Neural crest cell (in vitro differentiated cells): Measurements from ENCODE around the gene SLC39A11. TPM values are rescaled to one million over a fixed set of nuclear protein-coding genes. Genes with fewer than 3 reads are reported as not detected.
A peak's percentile ranks its signal among the peaks of the same experiment; 100 is the strongest.

Source experiments
- DNase-seq: peaks from one replicate; pipeline ENCODE4 v3.0.0; 2021; ENCODE audit warnings: low read depth, mixed read lengths, low spot score
- H3K27ac Mint-ChIP-seq: one replicate; pipeline ENCODE4 v1.8.0; 2021; ENCODE audit warnings: mild to moderate bottlenecking, mixed read lengths; ENCODE audit not compliant: unreplicated experiment
- H3K27me3 Mint-ChIP-seq: 2 replicates; pipeline ENCODE4 v1.8.0; 2021; ENCODE audit warnings: low read depth, mild to moderate bottlenecking, mixed read lengths
- H3K36me3 Mint-ChIP-seq: 2 replicates; pipeline ENCODE4 v1.8.0; 2021; ENCODE audit warnings: low read depth, mild to moderate bottlenecking, mixed read lengths
- H3K4me1 Mint-ChIP-seq: 2 replicates; pipeline ENCODE4 v1.8.0; 2021; ENCODE audit warnings: mixed read lengths
- H3K4me3 Mint-ChIP-seq: one replicate; pipeline ENCODE4 v1.8.0; 2021; ENCODE audit warnings: mild to moderate bottlenecking, mixed read lengths
- H3K9me3 Mint-ChIP-seq: 2 replicates; pipeline ENCODE4 v1.8.0; 2021; ENCODE audit warnings: mixed read lengths
- total RNA-seq: library from RNA; stranded (reverse); gene quantifications from 2 replicates; pipeline ENCODE4 v1.2.1, GENCODE V29; 2021
- TF ChIP-seq, protein P1 (sequence below): fragments of 200-600 bp; sonication (generic); conservative IDR thresholded peaks from 2 replicates; pipeline ENCODE4 v1.5.0; 2021; ENCODE audit warnings: antibody characterized with exemption, mild to moderate bottlenecking

The SLC39A11 gene
- total RNA-seq, 1 donor from 2014 or later = 11.3 TPM

- Mint-ChIP-seq H3K4me3 (no peak overlapping the region), H3K9me3 (peaks cover 6% of the 10 kb centered on the region), H3K4me1 (peaks cover 26% of the 10 kb centered on the region), H3K36me3 (no peaks in the 10 kb centered on the region), H3K27ac (peak overlapping the region; percentile 37), H3K27me3 (peaks cover 22% of the 10 kb centered on the region)
- DNase-seq = no peak
- TF ChIP-seq, protein P1, sequence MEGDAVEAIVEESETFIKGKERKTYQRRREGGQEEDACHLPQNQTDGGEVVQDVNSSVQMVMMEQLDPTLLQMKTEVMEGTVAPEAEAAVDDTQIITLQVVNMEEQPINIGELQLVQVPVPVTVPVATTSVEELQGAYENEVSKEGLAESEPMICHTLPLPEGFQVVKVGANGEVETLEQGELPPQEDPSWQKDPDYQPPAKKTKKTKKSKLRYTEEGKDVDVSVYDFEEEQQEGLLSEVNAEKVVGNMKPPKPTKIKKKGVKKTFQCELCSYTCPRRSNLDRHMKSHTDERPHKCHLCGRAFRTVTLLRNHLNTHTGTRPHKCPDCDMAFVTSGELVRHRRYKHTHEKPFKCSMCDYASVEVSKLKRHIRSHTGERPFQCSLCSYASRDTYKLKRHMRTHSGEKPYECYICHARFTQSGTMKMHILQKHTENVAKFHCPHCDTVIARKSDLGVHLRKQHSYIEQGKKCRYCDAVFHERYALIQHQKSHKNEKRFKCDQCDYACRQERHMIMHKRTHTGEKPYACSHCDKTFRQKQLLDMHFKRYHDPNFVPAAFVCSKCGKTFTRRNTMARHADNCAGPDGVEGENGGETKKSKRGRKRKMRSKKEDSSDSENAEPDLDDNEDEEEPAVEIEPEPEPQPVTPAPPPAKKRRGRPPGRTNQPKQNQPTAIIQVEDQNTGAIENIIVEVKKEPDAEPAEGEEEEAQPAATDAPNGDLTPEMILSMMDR = peak; percentile 32
These were observed 489.7 kb downstream of the SLC39A11 start for GRCh38 chr17:72602517-72603419.

GRCh38 chr17:72600934-72601333 is 491.6 kb downstream of the SLC39A11 start:
- no peak overlapping the region for H3K27ac Mint-ChIP-seq
- H3K36me3 Mint-ChIP-seq = no peaks in the 10 kb centered on the region
- H3K4me3 Mint-ChIP-seq = no peak overlapping the region
- H3K9me3 Mint-ChIP-seq = no peaks in the 10 kb centered on the region
- TF ChIP-seq, protein P1 = no peak
- peaks cover 26% of the 10 kb centered on the region for H3K4me1 Mint-ChIP-seq
- peaks cover 30% of the 10 kb centered on the region for H3K27me3 Mint-ChIP-seq
- DNase-seq = no peak

GRCh38 chr17:72599891-72600290 is 492.6 kb downstream of the SLC39A11 start:
- no peak overlapping the region for H3K27ac Mint-ChIP-seq
- no peaks in the 10 kb centered on the region for H3K36me3 Mint-ChIP-seq
- DNase-seq = no peak
- no peaks in the 10 kb centered on the region for H3K9me3 Mint-ChIP-seq
- no peak overlapping the region for H3K4me3 Mint-ChIP-seq
- peaks cover 38% of the 10 kb centered on the region for H3K27me3 Mint-ChIP-seq
- TF ChIP-seq, protein P1 = no peak
- peaks cover 26% of the 10 kb centered on the region for H3K4me1 Mint-ChIP-seq

GRCh38 chr17:72598695-72599094 is 493.8 kb downstream of the SLC39A11 start:
- DNase-seq = no peak
- no peak overlapping the region for H3K27ac Mint-ChIP-seq
- no peaks in the 10 kb centered on the region for H3K9me3 Mint-ChIP-seq
- peaks cover 42% of the 10 kb centered on the region for H3K27me3 Mint-ChIP-seq
- no peak overlapping the region for H3K4me3 Mint-ChIP-seq
- TF ChIP-seq, protein P1 = no peak
- peaks cover 19% of the 10 kb centered on the region for H3K4me1 Mint-ChIP-seq
- no peaks in the 10 kb centered on the region for H3K36me3 Mint-ChIP-seq

DNA sequence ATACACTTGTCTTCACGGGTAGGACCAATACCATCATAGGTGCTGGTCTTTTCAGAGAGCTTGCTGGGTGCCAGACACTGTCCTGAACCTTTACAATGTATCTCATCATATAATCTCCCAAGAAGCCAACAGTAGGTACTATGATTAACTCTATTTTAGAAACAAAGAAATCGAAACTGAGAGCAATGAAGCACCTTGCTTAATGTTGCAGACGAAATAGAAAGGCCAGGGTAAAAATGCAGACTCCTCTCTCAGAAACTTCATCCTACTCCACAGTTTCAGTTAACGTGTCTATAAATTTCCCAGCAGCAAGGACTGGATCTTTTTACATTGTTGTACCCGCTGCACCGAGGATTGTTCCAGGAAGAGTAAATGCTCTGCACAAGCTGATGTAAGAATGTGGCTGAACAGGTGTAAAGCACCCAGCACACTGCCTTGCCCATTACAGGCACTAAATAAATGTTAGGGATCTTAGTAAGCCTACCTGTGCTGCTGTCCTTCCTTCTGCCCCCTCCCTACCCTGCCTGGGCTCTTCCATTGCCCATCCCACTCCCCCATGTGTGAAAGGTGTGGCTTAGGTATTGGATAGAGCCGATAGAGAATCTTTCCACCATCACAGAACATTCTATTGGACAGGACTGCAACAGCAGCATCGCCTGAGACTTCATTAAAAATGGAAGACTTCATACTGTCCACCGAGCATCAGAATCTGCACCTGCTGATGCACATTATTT is 495.0 kb downstream of the SLC39A11 start:
- H3K36me3 Mint-ChIP-seq = no peaks in the 10 kb centered on the region
- TF ChIP-seq, protein P1 = no peak
- H3K4me3 Mint-ChIP-seq = no peak overlapping the region
- H3K27me3 Mint-ChIP-seq = peaks cover 42% of the 10 kb centered on the region
- no peak overlapping the region for H3K27ac Mint-ChIP-seq
- peaks cover 7% of the 10 kb centered on the region for H3K4me1 Mint-ChIP-seq
- H3K9me3 Mint-ChIP-seq = no peaks in the 10 kb centered on the region
- DNase-seq = no peak

Other genes starting within 250 kb of the SLC39A11 start
- 1.7 TPM in 2 replicates for gene SSTR2, start 72.3 kb upstream of the SLC39A11 start, total RNA-seq
- gene COG1, start 100.4 kb upstream of the SLC39A11 start, total RNA-seq = 35.8 TPM in 2 replicates
- not detected in 2 replicates for gene CPSF4L, start 169.2 kb upstream of the SLC39A11 start, total RNA-seq
- 31.0 and 33.4 TPM in 2 replicates for gene CDC42EP4, start 219.3 kb upstream of the SLC39A11 start, total RNA-seq